H1 (cell line): ENCODE data around the gene KRTAP11-1. TPM values are rescaled to one million over a fixed set of nuclear protein-coding genes. Genes with fewer than 3 reads are reported as not detected.

Experiments
- CTCF ChIA-PET: fragments of 300-600 bp; sonication (Branson Sonifier 250); formaldehyde crosslinking; loops from one replicate; lab custom pipeline; 2021; ENCODE audit not compliant: partially characterized antibody; lab: Charles Lee
- POLR2A ChIA-PET: fragments of 300-600 bp; sonication (Branson Sonifier 250); formaldehyde crosslinking; loops from one replicate; lab custom pipeline; 2021; ENCODE audit warnings: inconsistent platforms; ENCODE audit not compliant: partially characterized antibody; lab: Charles Lee
- DNase-seq, 2 experiments: peaks; one replicate each; pipeline versions ENCODE4 v3.0.0 to v3.0.0-alpha.2; 2010 to 2022; ENCODE audit warnings: low spot score in 2 of 2, low read depth in 1 of 2, mixed read lengths in 1 of 2
- FAIRE-seq: peaks from 2 replicates; lab custom pipeline; 2011; peaks lifted over from hg19 to GRCh38; lab: Jason Lieb, UNC
- H2AFZ ChIP-seq: 2 replicates; pipeline ENCODE4 v1.8.1; 2012; ENCODE audit warnings: low read length, inconsistent platforms
- H2AK5ac ChIP-seq: 2 replicates; pipeline ENCODE4 v1.6.1; 2013; ENCODE audit warnings: low read depth, low read length
- H2BK120ac ChIP-seq: replicated peaks from 2 replicates; pipeline ENCODE3; 2013; ENCODE audit warnings: low read depth, low read length, inconsistent platforms
- H2BK12ac ChIP-seq: 2 replicates; pipeline ENCODE4 v1.6.1; 2013; ENCODE audit warnings: low read depth, low read length
- H2BK15ac ChIP-seq: 2 replicates; pipeline ENCODE4 v1.6.1; 2013; ENCODE audit warnings: low read length
- H2BK20ac ChIP-seq: 2 replicates; pipeline ENCODE4 v1.6.1; 2013; ENCODE audit warnings: low read length
- H2BK5ac ChIP-seq: 2 replicates; pipeline ENCODE4 v1.6.1; 2013; ENCODE audit warnings: low read depth, low read length
- H3K14ac ChIP-seq: 2 replicates; pipeline ENCODE4 v1.6.1; 2013; ENCODE audit warnings: inconsistent platforms; ENCODE audit not compliant: insufficient read length
- H3K18ac ChIP-seq: 2 replicates; pipeline ENCODE4 v1.6.1; 2013; ENCODE audit warnings: low read length; ENCODE audit errors: extremely low read depth
- H3K23ac ChIP-seq: 2 replicates; pipeline ENCODE4 v1.6.1; 2013; ENCODE audit warnings: inconsistent platforms; ENCODE audit not compliant: insufficient read length
- H3K23me2 ChIP-seq: 2 replicates; pipeline ENCODE4 v1.6.1; 2013; ENCODE audit warnings: low read depth, low read length
- H3K27ac ChIP-seq: 2 replicates; pipeline ENCODE4 v1.6.1; 2011; ENCODE audit warnings: low read depth, low read length, inconsistent platforms
- H3K27me3 ChIP-seq, 4 experiments: replicated peaks in 1 of 4; 1 replicate in 1 of 4; 2 replicates in 3 of 4; pipeline versions ENCODE4 v1.6.1 to v1.8.1; 2011 to 2013; ENCODE audit warnings: low read length in 3 of 4, mild to moderate bottlenecking in 3 of 4, inconsistent platforms in 2 of 4, mixed read lengths in 2 of 4, moderate library complexity in 1 of 4; ENCODE audit not compliant: control insufficient read depth in 3 of 4, insufficient read depth in 3 of 4; ENCODE audit errors: extremely low read depth in 1 of 4
- H3K36me3 ChIP-seq, 4 experiments: 2 replicates each; pipeline versions ENCODE4 v1.6.1 to v1.8.1; 2011 to 2013; ENCODE audit warnings: mild to moderate bottlenecking in 4 of 4, low read length in 3 of 4, moderate library complexity in 2 of 4, control low read depth in 1 of 4, inconsistent platforms in 1 of 4; ENCODE audit not compliant: insufficient read depth in 4 of 4, control insufficient read depth in 2 of 4
- H3K4ac ChIP-seq: replicated peaks from 2 replicates; pipeline ENCODE3; 2013; ENCODE audit warnings: low read length, low read depth, mixed read lengths, inconsistent platforms; ENCODE audit not compliant: insufficient read length
- H3K4me1 ChIP-seq, 4 experiments: replicated peaks in 1 of 4; 1 replicate in 1 of 4; 2 replicates in 3 of 4; pipeline versions ENCODE4 v1.6.1 to v1.8.1; 2011 to 2013; ENCODE audit warnings: low read length in 3 of 4, inconsistent platforms in 2 of 4, mixed read lengths in 1 of 4; ENCODE audit not compliant: insufficient read depth in 4 of 4, control insufficient read depth in 3 of 4
- H3K4me2 ChIP-seq, 2 experiments: 2 replicates each; pipeline versions ENCODE4 v1.6.1 to v1.8.1; 2011 to 2013; ENCODE audit warnings: low read depth in 2 of 2, low read length in 2 of 2, control low read depth in 1 of 2, inconsistent platforms in 1 of 2, mild to moderate bottlenecking in 1 of 2; ENCODE audit not compliant: insufficient read depth in 1 of 2
- H3K4me3 ChIP-seq, 4 experiments: fragments of 200-600, 300-600 bp in 1 of 4; sonication (generic), shearing (Covaris generic), sonication (Bioruptor Twin) in 1 of 4; 2 replicates each; pipeline versions ENCODE4 v1.5.1 to v1.8.1; 2011 to 2016; ENCODE audit warnings: low read length in 4 of 4, low read depth in 3 of 4, control low read depth in 2 of 4, inconsistent platforms in 2 of 4, mild to moderate bottlenecking in 2 of 4, mixed read lengths in 1 of 4, moderate library complexity in 1 of 4; ENCODE audit not compliant: insufficient read depth in 2 of 4; ENCODE audit errors: extremely low read depth in 1 of 4
- H3K56ac ChIP-seq: replicated peaks from 2 replicates; pipeline ENCODE3; 2013; ENCODE audit warnings: low read depth, mild to moderate bottlenecking, mixed read lengths, low read length, inconsistent platforms; ENCODE audit not compliant: insufficient read length
- H3K79me1 ChIP-seq: 2 replicates; pipeline ENCODE4 v1.6.1; 2013; ENCODE audit warnings: low read depth, low read length, control low read depth
- H3K79me2 ChIP-seq, 2 experiments: 2 replicates each; pipeline versions ENCODE4 v1.6.1 to v1.8.1; 2012 to 2013; ENCODE audit warnings: low read length in 2 of 2, mild to moderate bottlenecking in 2 of 2, inconsistent platforms in 1 of 2; ENCODE audit not compliant: insufficient read depth in 2 of 2, control insufficient read depth in 1 of 2
- H3K9ac ChIP-seq, 4 experiments: replicated peaks in 1 of 4; 1 replicate in 1 of 4; 2 replicates in 3 of 4; pipeline versions ENCODE4 v1.6.1 to v1.8.1; 2011 to 2013; ENCODE audit warnings: low read depth in 3 of 4, low read length in 3 of 4, control low read depth in 2 of 4, mild to moderate bottlenecking in 2 of 4, moderate library complexity in 2 of 4, inconsistent platforms in 1 of 4; ENCODE audit errors: extremely low read depth in 1 of 4
- H3K9me3 ChIP-seq, 2 experiments: 2 replicates each; pipeline versions ENCODE4 v1.6.1 to v1.8.1; 2012 to 2013; ENCODE audit warnings: mild to moderate bottlenecking in 2 of 2, moderate library complexity in 2 of 2, control low read depth in 1 of 2, inconsistent platforms in 1 of 2, low read depth in 1 of 2, low read length in 1 of 2, mixed read lengths in 1 of 2; ENCODE audit not compliant: insufficient read depth in 2 of 2
- H4K20me1 ChIP-seq, 2 experiments: replicated peaks in 1 of 2; 2 replicates each; pipeline versions ENCODE3 to v1.8.1; 2011 to 2013; ENCODE audit warnings: inconsistent platforms in 2 of 2, low read length in 2 of 2, mild to moderate bottlenecking in 1 of 2; ENCODE audit not compliant: insufficient read depth in 2 of 2, control insufficient read depth in 1 of 2
- H4K5ac ChIP-seq: 2 replicates; pipeline ENCODE4 v1.6.1; 2013; ENCODE audit warnings: low read length, low read depth, mixed read lengths, inconsistent platforms; ENCODE audit not compliant: insufficient read length
- H4K8ac ChIP-seq: 2 replicates; pipeline ENCODE4 v1.8.0; 2013; ENCODE audit warnings: mild to moderate bottlenecking, moderate library complexity, low read length, inconsistent platforms; ENCODE audit not compliant: insufficient read depth; ENCODE audit errors: extremely low read depth
- H4K91ac ChIP-seq: replicated peaks from 2 replicates; pipeline ENCODE3; 2013; ENCODE audit warnings: low read length, mixed read lengths, inconsistent platforms; ENCODE audit not compliant: insufficient read length
- CTCF ChIP-seq, 3 experiments: IDR thresholded peaks; 1 replicate in 2 of 3; 2 replicates in 1 of 3; pipeline versions ENCODE4 v1.5.1 to v1.6.1; 2011; ENCODE audit warnings: low read length in 3 of 3, mild to moderate bottlenecking in 3 of 3, inconsistent platforms in 2 of 3, low read depth in 1 of 3, moderate library complexity in 1 of 3; ENCODE audit not compliant: insufficient read depth in 1 of 3; ENCODE audit errors: control extremely low read depth in 1 of 3
- EP300 ChIP-seq, 2 experiments: IDR thresholded peaks; 1 replicate in 1 of 2; 2 replicates in 1 of 2; pipeline ENCODE4 v1.6.1; 2011 to 2012; ENCODE audit warnings: low read depth in 2 of 2, low read length in 2 of 2, mild to moderate bottlenecking in 2 of 2, borderline replicate concordance in 1 of 2, inconsistent platforms in 1 of 2, moderate library complexity in 1 of 2
- RAD21 ChIP-seq, 2 experiments: IDR thresholded peaks in 1 of 2; conservative IDR thresholded peaks in 1 of 2; 2 replicates each; pipeline ENCODE4 v1.6.1; 2011; ENCODE audit warnings: low read depth in 2 of 2, low read length in 2 of 2, improper control_type of control experiment in 1 of 2, inconsistent platforms in 1 of 2, mild to moderate bottlenecking in 1 of 2, moderate library complexity in 1 of 2
- TEAD4 ChIP-seq: IDR thresholded peaks from 2 replicates; pipeline ENCODE4 v1.6.1; 2012; ENCODE audit warnings: low read depth, low read length, inconsistent platforms, mixed read lengths
- WGBS, 2 experiments: shearing (Covaris generic) in 1 of 2; methylation state at CpG; one replicate each; pipeline versions ENCODE4 v1.1.6 to v1.1.7; 2013 to 2015; ENCODE audit warnings: low lambda C conversion rate in 2 of 2, mixed read lengths in 2 of 2, inconsistent platforms in 1 of 2, low coverage in 1 of 2, missing lambda C conversion rate in 1 of 2; ENCODE audit not compliant: insufficient replicate concordance in 2 of 2, insufficient coverage in 1 of 2, insufficient read length in 1 of 2; ENCODE audit errors: extremely low coverage in 1 of 2, missing lambda C conversion rate in 1 of 2; 5-methylcytosine and 5-hydroxymethylcytosine counted together
- polyA plus RNA-seq, 7 experiments: library from polyadenylated mRNA; depleted of rRNA in 3 of 7; stranded (reverse) in 5 of 7; unstranded in 2 of 7; fragments of >200 nt in 5 of 7; fragments of 200-250 nt in 2 of 7; gene quantifications; 1 replicate in 5 of 7; 2 replicates in 1 of 7; 4 replicates in 1 of 7; pipeline versions ENCODE4 v1.2.1 to v1.2.3, GENCODE V29; 2011 to 2013; ENCODE audit warnings: missing spikeins in 2 of 7, mixed read lengths in 2 of 7
- total RNA-seq: library from RNA; stranded (reverse); fragmentation: NEBNext Ultra II Directional; extraction: Animal tissue kit (Norgen Biotek cat#: 25700); gene quantifications from 2 replicates; pipeline ENCODE4 v1.2.1, GENCODE V29; 2021

The KRTAP11-1 gene
- total and polyA plus RNA-seq, 2 of the 8 experiments (the other 6 are each of a cell fraction or from before 2014, with no cell fraction given): not detected

DNA sequence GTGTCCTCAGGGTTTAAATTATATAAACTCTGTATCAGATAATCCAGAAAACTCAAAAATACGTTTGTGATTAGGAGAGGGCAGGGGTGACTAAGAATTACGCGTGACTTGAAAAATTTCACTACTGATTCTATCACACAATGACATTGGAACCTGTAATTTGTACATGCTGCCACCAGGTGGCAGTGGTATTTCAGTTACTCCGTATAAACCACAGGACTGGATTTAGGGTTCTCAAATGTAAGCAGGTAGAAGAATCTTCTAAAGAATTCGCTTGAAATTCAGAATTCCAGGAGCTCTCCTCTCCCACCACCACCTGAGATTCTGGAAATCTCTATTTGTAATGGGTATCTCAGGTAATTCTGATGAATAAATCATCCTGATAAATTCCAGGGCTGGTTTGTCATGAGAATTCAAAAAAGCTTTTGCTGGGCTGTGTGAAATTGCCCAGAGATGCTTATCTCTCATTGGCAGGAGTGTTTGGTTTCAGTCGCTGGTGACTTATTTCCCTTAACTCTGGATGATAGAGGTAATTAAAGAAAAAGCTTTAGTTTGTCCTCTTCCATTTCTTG, 50.1 kb downstream of the KRTAP11-1 start:
- Histone ChIP-seq H2BK120ac (no peak overlapping the region), H3K36me3 (no peaks in the 10 kb centered on the region), H3K14ac (no peak overlapping the region), H3K27ac (no peak overlapping the region), H3K9ac (no peak overlapping the region), H3K18ac (no peak overlapping the region), H4K91ac (no peak overlapping the region), H4K20me1 (no peaks in the 10 kb centered on the region), H2AFZ (no peak overlapping the region), H2AK5ac (no peak overlapping the region)
- DNase-seq: peak; percentile 21 to 77
- WGBS, 2 experiments: 49% methylated on average over 6 of the region's 6 CpGs; no CpG with 5 or more reads in 1 of the 2 experiments
- TF ChIP-seq CTCF (IDR thresholded peaks at IDR 0.05; ENCODE audit: control extremely low read depth in 1 of 3, insufficient read depth in 1 of 3, low read depth in 1 of 3, low read length in 3 of 3) (peak in 2 of 3 experiments; percentile 45 to 75; a peak in 2 of 4 replicates), RAD21 (IDR thresholded peaks at IDR 0.05 in 1 of 2, conservative IDR thresholded peaks at IDR 0.05 in 1 of 2; ENCODE audit: low read depth in 2 of 2, low read length in 2 of 2) (peak; percentile 70 to 77), EP300 (IDR thresholded peaks at IDR 0.05; ENCODE audit: borderline replicate concordance in 1 of 2, low read depth in 2 of 2, low read length in 2 of 2) (no peak), TEAD4 (0 out of 2 replicates have a peak, but pooled peaks have one; percentile 43)
- TF ChIP-seq, all 59 proteins: peak for 3
- Histone ChIP-seq H3K4me2 (no peak overlapping the region), H3K27me3 (no peaks in the 10 kb centered on the region), H3K56ac (no peak overlapping the region), H4K8ac (no peak overlapping the region), H2BK20ac (no peak overlapping the region), H3K4me1 (no peaks in the 10 kb centered on the region), H3K23ac (no peak overlapping the region), H3K4ac (no peak overlapping the region), H3K79me1 (no peaks in the 10 kb centered on the region), H2BK5ac (no peak overlapping the region), H2BK12ac (no peak overlapping the region), H4K5ac (no peak overlapping the region), H3K9me3 (peaks cover 3 to 4% of the 10 kb centered on the region in 2 experiments; a peak in 3 of 4 replicates), H2BK15ac (no peak overlapping the region), H3K4me3 (no peak overlapping the region), H3K23me2 (no peaks in the 10 kb centered on the region), H3K79me2 (no peaks in the 10 kb centered on the region)
- FAIRE-seq: no peak
- CTCF ChIA-PET: interaction anchor here (0.6 to 4.8 kb wide), 27 partner anchors 8 to 498 kb away, joined by 3 to 34 read pairs (median 3); partner anchors contain the start of genes KRTAP11-1 and KRTAP19-4
- POLR2A ChIA-PET: no interaction called here
